HG03135 (cell line): ENCODE measurements around the gene MIAT.
A peak's percentile ranks its signal among the peaks of the same experiment; 100 is the strongest.
"Not testable (repeated sequence)": the region's sequence is repeated elsewhere in the genome, so short reads cannot be mapped to it uniquely, and the experiment has no call there.

Experiments
- ATAC-seq: cut with Tn5 transposase; IDR thresholded peaks from one replicate; pipeline ENCODE4 v1.9.1; 2021; ENCODE audit warnings: mild to moderate bottlenecking, moderate library complexity; ENCODE audit not compliant: unreplicated experiment

Gene MIAT

GRCh38 chr22:26656891-26657851 is at the start of gene MIAT:
Gene MIAT, plus strand, starts transcription at chr22:26657588.
- no peak for ATAC-seq

DNA sequence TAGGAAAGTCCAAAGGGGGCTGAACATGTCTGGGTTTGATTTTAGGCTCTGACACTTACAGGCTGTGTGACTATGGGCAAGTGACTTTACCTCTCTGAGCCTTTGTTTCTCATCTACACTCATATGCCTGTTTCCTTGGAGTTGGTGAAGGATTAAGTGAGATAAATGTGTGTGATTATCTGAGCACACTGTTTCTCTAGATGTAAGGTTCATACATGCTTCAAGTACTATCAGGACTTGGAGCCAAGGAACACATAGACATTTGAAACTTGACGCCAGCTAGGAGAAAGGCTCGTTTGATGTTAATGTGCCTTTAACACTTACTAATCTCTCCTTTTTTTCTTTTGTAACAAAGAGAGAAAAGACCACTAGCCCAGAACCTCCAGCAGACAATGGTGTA is 49.3 kb upstream of the MIAT start:
- ATAC-seq = no peak

GRCh38 chr22:26609287-26609686 is 48.1 kb upstream of the MIAT start:
- ATAC-seq = no peak

DNA sequence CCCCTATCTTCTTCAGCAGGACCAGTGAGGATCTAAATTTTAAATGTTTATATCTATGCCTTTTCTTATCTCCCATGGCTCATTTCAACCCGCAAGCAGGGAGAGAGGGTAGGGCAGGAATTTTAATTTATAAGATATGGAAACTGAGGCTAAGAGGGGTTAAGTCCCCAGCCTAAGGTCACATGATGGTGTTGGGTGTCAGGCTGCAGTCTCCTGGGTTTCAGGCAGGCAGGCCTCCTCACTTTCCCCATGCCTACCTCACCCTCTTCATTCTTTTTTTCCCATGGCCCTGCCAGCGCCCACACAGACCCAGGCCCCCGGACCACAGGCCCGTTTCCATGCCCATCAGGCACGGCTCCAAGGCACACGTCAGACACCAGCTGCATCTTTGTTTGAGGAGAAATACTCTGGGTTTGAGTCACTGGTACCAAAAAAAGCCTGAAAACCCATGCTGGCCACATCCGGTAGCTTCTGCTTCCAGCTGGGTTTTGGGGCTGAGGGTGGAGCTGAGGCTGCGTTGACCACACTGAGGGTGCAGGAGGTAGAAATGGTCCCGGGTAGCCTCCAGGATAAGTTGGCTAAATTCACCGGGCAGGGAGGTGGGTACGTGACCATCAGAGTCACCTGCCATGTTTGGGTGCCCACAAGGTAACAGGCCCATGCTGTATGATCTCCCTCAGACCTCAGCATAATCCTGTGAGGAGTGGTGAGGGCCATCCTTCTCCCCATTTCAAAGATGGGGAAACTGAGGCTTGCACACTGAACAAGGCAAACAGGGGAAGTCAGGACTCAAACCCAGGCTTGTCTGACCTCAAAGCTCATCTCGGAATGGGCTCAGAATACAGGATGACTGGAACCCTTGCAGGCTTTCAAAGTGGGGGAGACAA is 47.1 kb upstream of the MIAT start:
- ATAC-seq = peak; percentile 59

DNA sequence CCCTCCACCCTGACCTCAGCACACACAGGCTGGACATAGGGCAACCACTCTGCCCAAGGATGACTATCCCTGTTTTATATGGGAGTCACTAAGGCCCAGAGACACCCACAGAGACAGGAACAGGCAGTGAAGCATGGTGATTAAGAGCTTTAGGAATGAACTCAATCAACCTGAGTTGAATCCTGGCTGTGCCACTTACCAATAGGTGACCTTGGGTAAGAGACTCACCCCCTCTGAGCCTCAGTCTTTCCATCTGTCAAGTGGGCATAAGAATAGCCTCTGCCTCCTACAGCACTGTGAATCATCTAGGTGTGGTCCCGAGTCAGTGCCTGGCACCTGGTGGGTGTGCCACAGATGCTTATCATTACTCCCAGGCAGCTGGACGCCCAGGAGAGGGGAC is 46.4 kb upstream of the MIAT start:
- no peak for ATAC-seq

GRCh38 chr22:26612652-26613051 is 44.7 kb upstream of the MIAT start:
- ATAC-seq = no peak

DNA sequence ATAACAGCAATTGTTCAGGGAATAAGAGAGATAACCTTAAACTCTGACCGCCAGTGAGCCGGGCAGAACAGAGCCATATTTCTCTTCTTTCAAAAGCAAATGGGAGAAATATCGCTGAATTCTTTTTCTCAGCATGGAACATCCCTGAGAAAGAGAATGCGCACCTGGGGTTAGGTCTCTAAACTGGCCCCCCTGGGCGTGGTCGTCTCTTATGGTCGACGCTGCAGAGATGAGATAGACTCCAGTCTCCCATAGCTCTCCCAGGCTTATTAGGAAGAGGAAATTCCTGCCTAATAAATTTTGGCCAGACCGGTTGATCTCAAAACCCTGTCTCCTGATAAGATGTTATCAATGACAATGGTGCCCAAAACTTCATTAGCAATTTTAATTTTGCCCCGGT is 43.6 kb upstream of the MIAT start:
- ATAC-seq = not testable (repeated sequence)

- ATAC-seq = no peak
Observed at GRCh38 chr22:26614322-26614721, 43.1 kb upstream of the MIAT start.

GRCh38 chr22:26615149-26615548 is 42.2 kb upstream of the MIAT start:
- ATAC-seq = peak; percentile 50

- no peak for ATAC-seq
Observed at GRCh38 chr22:26615830-26616435, 41.5 kb upstream of the MIAT start.

GRCh38 chr22:26616650-26617049 is 40.7 kb upstream of the MIAT start:
- no peak for ATAC-seq

- ATAC-seq = no peak
Observed at GRCh38 chr22:26617271-26618199, 39.9 kb upstream of the MIAT start, which contains the start of gene CRYBB1. Gene CRYBB1, minus strand, starts transcription at chr22:26618027. Its CDS starts 1,708 bp downstream, at chr22:26616319.

- no peak for ATAC-seq
Observed at GRCh38 chr22:26618455-26618854, 38.9 kb upstream of the MIAT start.

DNA sequence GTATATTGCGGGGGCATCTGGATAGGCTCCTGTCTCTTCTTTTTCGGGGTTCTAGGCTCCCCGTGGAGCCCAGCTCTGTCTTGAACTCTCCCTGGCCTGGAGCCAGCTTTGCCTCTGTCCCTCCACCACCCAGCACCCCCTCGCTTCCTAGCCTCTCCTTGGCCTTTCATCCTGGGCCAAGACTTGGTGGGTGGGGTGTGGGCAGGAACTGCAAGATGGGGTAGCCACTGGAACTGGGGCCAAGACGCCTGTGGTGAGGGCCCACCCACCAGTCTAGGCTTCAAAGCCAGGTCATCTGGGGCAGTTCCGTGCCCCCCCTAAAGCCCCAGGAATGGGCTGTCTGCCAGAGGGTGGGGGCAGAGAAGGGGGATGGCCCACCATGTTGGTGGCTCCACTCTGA is 37.9 kb upstream of the MIAT start:
- ATAC-seq = no peak

GRCh38 chr22:26620197-26620596 is 37.2 kb upstream of the MIAT start:
- no peak for ATAC-seq

- ATAC-seq = no peak
Observed at GRCh38 chr22:26621663-26622062, 35.7 kb upstream of the MIAT start, which contains the start of gene CRYBA4. Gene CRYBA4, plus strand, starts transcription at chr22:26621963. Its CDS starts 634 bp downstream, at chr22:26622597.

- no peak for ATAC-seq
Observed at GRCh38 chr22:26623984-26624383, 33.4 kb upstream of the MIAT start.

DNA sequence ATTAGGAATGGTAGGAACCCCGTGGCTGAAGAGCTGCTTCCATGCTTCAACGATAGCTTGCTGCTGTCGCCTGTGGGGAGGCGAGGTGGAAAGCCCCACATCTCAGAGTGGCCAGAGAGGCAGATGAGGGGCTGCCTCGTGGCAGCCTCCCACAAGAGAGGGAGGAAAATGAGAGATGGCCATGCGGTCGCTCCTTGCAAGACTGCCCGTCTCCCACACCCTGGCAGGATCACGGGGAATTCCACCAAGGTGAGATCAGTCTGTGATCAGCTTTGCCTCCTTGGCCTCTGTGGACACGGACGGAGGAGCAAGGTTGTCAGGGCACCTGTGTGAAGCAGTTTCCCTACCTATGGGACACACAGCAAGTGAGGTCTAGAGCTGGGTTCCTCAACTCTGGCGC is 32.6 kb upstream of the MIAT start:
- ATAC-seq = no peak

- no peak for ATAC-seq
Observed at GRCh38 chr22:26629988-26630761, 27.2 kb upstream of the MIAT start.
